H9 (cell line): Measurements from ENCODE around the gene BACE2. TPM values are rescaled to one million over a fixed set of nuclear protein-coding genes. Genes with fewer than 3 reads are reported as not detected.

Source experiments
- DNase-seq: peaks from one replicate; pipeline ENCODE4 v3.0.0-alpha.2; 2017
- H2AFZ ChIP-seq: one replicate; pipeline ENCODE4 v1.6.1; 2013; ENCODE audit warnings: mild to moderate bottlenecking, low read length, control low read depth, moderate library complexity
- H2AK5ac ChIP-seq: 2 replicates; pipeline ENCODE4 v1.6.1; 2013; ENCODE audit warnings: low read length, control low read depth, mixed read lengths; ENCODE audit not compliant: insufficient read length
- H2BK120ac ChIP-seq: one replicate; pipeline ENCODE4 v1.6.1; 2013; ENCODE audit warnings: low read depth, mild to moderate bottlenecking, low read length, control low read depth, inconsistent platforms; ENCODE audit not compliant: poor library complexity, severe bottlenecking
- H2BK12ac ChIP-seq: 2 replicates; pipeline ENCODE4 v1.6.1; 2013; ENCODE audit warnings: low read length, control low read depth, mixed read lengths, low read depth; ENCODE audit not compliant: insufficient read length
- H2BK15ac ChIP-seq: 2 replicates; pipeline ENCODE4 v1.6.1; 2013; ENCODE audit warnings: low read depth, low read length, control low read depth
- H2BK20ac ChIP-seq: one replicate; pipeline ENCODE4 v1.6.1; 2013; ENCODE audit warnings: low read depth, mild to moderate bottlenecking, low read length, control low read depth, inconsistent platforms; ENCODE audit not compliant: poor library complexity, severe bottlenecking
- H2BK5ac ChIP-seq: 2 replicates; pipeline ENCODE4 v1.6.1; 2013; ENCODE audit warnings: low read length, control low read depth, mixed read lengths; ENCODE audit not compliant: insufficient read length
- H3K14ac ChIP-seq: 2 replicates; pipeline ENCODE4 v1.6.1; 2013; ENCODE audit warnings: low read length, control low read depth; ENCODE audit not compliant: insufficient read depth
- H3K18ac ChIP-seq: 2 replicates; pipeline ENCODE4 v1.6.1; 2013; ENCODE audit warnings: low read depth, mild to moderate bottlenecking, mixed read lengths, low read length, control low read depth; ENCODE audit not compliant: insufficient read length
- H3K23ac ChIP-seq: 2 replicates; pipeline ENCODE4 v1.6.1; 2013; ENCODE audit warnings: low read length, control low read depth, mixed read lengths, low read depth; ENCODE audit not compliant: insufficient read length
- H3K23me2 ChIP-seq: 2 replicates; pipeline ENCODE4 v1.6.1; 2013; ENCODE audit warnings: low read depth, mild to moderate bottlenecking, mixed read lengths, low read length, control low read depth; ENCODE audit not compliant: insufficient read length, poor library complexity, severe bottlenecking
- H3K27ac ChIP-seq: 2 replicates; pipeline ENCODE4 v1.5.1; 2013; ENCODE audit warnings: low read length, control low read depth, mixed read lengths, low read depth; ENCODE audit not compliant: insufficient read length
- H3K27me3 ChIP-seq: 2 replicates; pipeline ENCODE4 v1.6.1; 2013; ENCODE audit warnings: low read length, control low read depth, inconsistent platforms; ENCODE audit not compliant: insufficient read depth
- H3K4ac ChIP-seq: 2 replicates; pipeline ENCODE4 v1.6.1; 2013; ENCODE audit warnings: low read depth, mild to moderate bottlenecking, control low read depth, inconsistent platforms, low read length, moderate library complexity
- H3K4me1 ChIP-seq: 2 replicates; pipeline ENCODE4 v1.6.1; 2013; ENCODE audit warnings: low read length, control low read depth, inconsistent platforms; ENCODE audit not compliant: insufficient read depth
- H3K4me2 ChIP-seq: 2 replicates; pipeline ENCODE4 v1.6.1; 2013; ENCODE audit warnings: low read length, control low read depth, mixed read lengths; ENCODE audit not compliant: insufficient read length, insufficient read depth
- H3K56ac ChIP-seq: 2 replicates; pipeline ENCODE4 v1.6.1; 2013; ENCODE audit warnings: low read depth, mild to moderate bottlenecking, mixed read lengths, low read length, control low read depth; ENCODE audit not compliant: insufficient read length
- H3K79me1 ChIP-seq: 2 replicates; pipeline ENCODE4 v1.6.1; 2013; ENCODE audit warnings: low read depth, mild to moderate bottlenecking, moderate library complexity, low read length, control low read depth, inconsistent platforms; ENCODE audit not compliant: insufficient read depth, poor library complexity, severe bottlenecking
- H3K79me2 ChIP-seq: 2 replicates; pipeline ENCODE4 v1.6.1; 2013; ENCODE audit warnings: low read length, control low read depth, inconsistent platforms; ENCODE audit not compliant: insufficient read depth
- H3K9ac ChIP-seq: 2 replicates; pipeline ENCODE4 v1.6.1; 2013; ENCODE audit warnings: low read length, control low read depth, mixed read lengths; ENCODE audit not compliant: insufficient read length; ENCODE audit errors: extremely low read depth
- H3K9me3 ChIP-seq: one replicate; pipeline ENCODE4 v1.6.1; 2013; ENCODE audit warnings: low read depth, low read length, inconsistent platforms; ENCODE audit not compliant: control insufficient read depth
- H3T11ph ChIP-seq: one replicate; pipeline ENCODE4 v1.6.1; 2013; ENCODE audit warnings: mild to moderate bottlenecking, low read length, control low read depth, inconsistent platforms
- H4K20me1 ChIP-seq: one replicate; pipeline ENCODE4 v1.6.1; 2013; ENCODE audit not compliant: control insufficient read depth, insufficient read length, insufficient read depth
- H4K5ac ChIP-seq: 2 replicates; pipeline ENCODE4 v1.6.1; 2013; ENCODE audit warnings: low read depth, mild to moderate bottlenecking, mixed read lengths, low read length, control low read depth; ENCODE audit not compliant: insufficient read length
- H4K8ac ChIP-seq: replicated peaks from 2 replicates; pipeline ENCODE4 v1.6.1; 2013; ENCODE audit warnings: low read length, control low read depth, mixed read lengths, low read depth; ENCODE audit not compliant: insufficient read length
- H4K91ac ChIP-seq: 2 replicates; pipeline ENCODE4 v1.6.1; 2013; ENCODE audit warnings: low read depth, mild to moderate bottlenecking, moderate library complexity, mixed read lengths, low read length, control low read depth; ENCODE audit not compliant: insufficient read length
- H3K27ac Mint-ChIP-seq, 3 experiments: 2 replicates in 2 of 3; 3 replicates in 1 of 3; pipeline ENCODE4 v1.8.0; 2020 to 2021; ENCODE audit warnings: mixed read lengths in 3 of 3, mild to moderate bottlenecking in 1 of 3, moderate library complexity in 1 of 3
- H3K27me3 Mint-ChIP-seq: 2 replicates; pipeline ENCODE4 v1.8.0; 2021; ENCODE audit warnings: low read depth, mild to moderate bottlenecking, moderate library complexity, mixed read lengths
- H3K36me3 Mint-ChIP-seq, 3 experiments: 2 replicates in 2 of 3; 3 replicates in 1 of 3; pipeline ENCODE4 v1.8.0; 2020 to 2021; ENCODE audit warnings: low read depth in 3 of 3, mixed read lengths in 3 of 3; ENCODE audit not compliant: insufficient read depth in 1 of 3
- H3K4me1 Mint-ChIP-seq, 2 experiments: 2 replicates each; pipeline ENCODE4 v1.8.0; 2020; ENCODE audit warnings: mixed read lengths in 2 of 2
- H3K4me3 Mint-ChIP-seq, 2 experiments: 2 replicates in 1 of 2; 3 replicates in 1 of 2; pipeline ENCODE4 v1.8.0; 2020 to 2021; ENCODE audit warnings: mild to moderate bottlenecking in 2 of 2, mixed read lengths in 2 of 2, moderate library complexity in 1 of 2
- H3K9me3 Mint-ChIP-seq, 2 experiments: 2 replicates in 1 of 2; 3 replicates in 1 of 2; pipeline ENCODE4 v1.8.0; 2020; ENCODE audit warnings: mild to moderate bottlenecking in 2 of 2, mixed read lengths in 2 of 2, moderate library complexity in 1 of 2
- CTCF ChIP-seq: fragments of 200-600 bp; sonication (generic); conservative IDR thresholded peaks from 3 replicates; pipeline ENCODE4 v1.8.0; 2021; ENCODE audit warnings: antibody characterized with exemption, mild to moderate bottlenecking
- WGBS: extraction: QIAGEN DNeasy Blood & Tissue Kit; methylation state at CpG from one replicate; pipeline ENCODE4 v1.1.7; 2013; ENCODE audit warnings: missing lambda C conversion rate, low lambda C conversion rate, mixed read lengths; ENCODE audit not compliant: insufficient read length; ENCODE audit errors: extremely low coverage; 5-methylcytosine and 5-hydroxymethylcytosine counted together
- total RNA-seq: library from RNA; stranded (reverse); gene quantifications from 2 replicates; pipeline ENCODE4 v1.2.1, GENCODE V29; 2021

BACE2 gene
- total RNA-seq, 1 experiment from 2014 or later, result 8.0 TPM

- TF ChIP-seq CTCF, result no peak
- WGBS, result no CpG with 5 or more reads among the region's 7 CpGs
Observed at GRCh38 chr21:41228958-41229357, 61.0 kb downstream of the BACE2 start.

More at GRCh38 chr21:41228958-41229357, 61.0 kb downstream of the BACE2 start:
- H3K79me1 ChIP-seq, result no peaks in the 10 kb centered on the region
- H2AFZ ChIP-seq, result no peak overlapping the region
- no peaks in the 10 kb centered on the region for H3K79me2 ChIP-seq
- H4K8ac ChIP-seq, result no peak overlapping the region
- no peak overlapping the region for H2BK120ac ChIP-seq
- Mint-ChIP-seq H3K36me3 (peaks cover 4 to 8% (median 5%) of the 10 kb centered on the region in 3 experiments), H3K4me1 (peaks cover 14 to 17% of the 10 kb centered on the region in 2 experiments), H3K27me3 (no peaks in the 10 kb centered on the region; the same call in 1 of the 2 replicates), H3K9me3 (no peaks in the 10 kb centered on the region; a peak in 2 of 5 replicates), H3K4me3 (no peak overlapping the region), H3K27ac (peak overlapping the region in 1 of 3 experiments; percentile 44; a peak in 1 of 7 replicates)
- no peaks in the 10 kb centered on the region for H4K20me1 ChIP-seq
- no peak overlapping the region for H2AK5ac ChIP-seq
- H3K4ac ChIP-seq, result no peak overlapping the region
- H3K14ac ChIP-seq, result no peak overlapping the region
- no peak overlapping the region for H2BK5ac ChIP-seq
- H3K23me2 ChIP-seq, result no peaks in the 10 kb centered on the region
- no peak overlapping the region for H3K27ac ChIP-seq
- H3K27me3 ChIP-seq, result no peaks in the 10 kb centered on the region
- H3K23ac ChIP-seq, result no peak overlapping the region
- DNase-seq, result no peak
- H3K18ac ChIP-seq, result no peak overlapping the region
- H2BK15ac ChIP-seq, result no peak overlapping the region
- no peak overlapping the region for H2BK20ac ChIP-seq
- no peak overlapping the region for H2BK12ac ChIP-seq
- no peak overlapping the region for H3K56ac ChIP-seq
- peaks cover 1% of the 10 kb centered on the region; the same call in 1 of the 2 replicates for H3K4me1 ChIP-seq
- H3K9ac ChIP-seq, result no peak overlapping the region
- no peak overlapping the region for H3T11ph ChIP-seq
- no peak overlapping the region for H3K4me2 ChIP-seq
- no peak overlapping the region for H4K5ac ChIP-seq
- no peaks in the 10 kb centered on the region for H3K9me3 ChIP-seq
- no peak overlapping the region for H4K91ac ChIP-seq
